Measurements from ENCODE around the gene IL3RA. TPM values are rescaled to one million over a fixed set of nuclear protein-coding genes. Genes with fewer than 3 reads are reported as not detected.
"Not testable (repeated sequence)": the region's sequence is repeated elsewhere in the genome, so short reads cannot be mapped to it uniquely, and the experiment has no call there.

The IL3RA gene
- total RNA-seq, 1 experiment from 2014 or later: not detected

GRCh38 chrX:1397001-1397400, 60.4 kb downstream of the IL3RA start:
- H3K4me3 ChIP-seq: no peak overlapping the region
- no peaks in the 10 kb centered on the region for H3K9me3 ChIP-seq (replicated peaks)
- H3K36me3 ChIP-seq: peaks cover 38% of the 10 kb centered on the region
- DNase-seq: no peak
- H3K27me3 ChIP-seq: no peaks in the 10 kb centered on the region
- no peak overlapping the region for H3K27ac ChIP-seq
- H3K4me1 ChIP-seq: no peaks in the 10 kb centered on the region; the same call in 1 of the 2 replicates

GRCh38 chrX:1397441-1398270, 61.1 kb downstream of the IL3RA start:
- H3K27me3 ChIP-seq: no peaks in the 10 kb centered on the region
- DNase-seq: no peak
- no peak overlapping the region for H3K4me3 ChIP-seq

GRCh38 chrX:1398431-1399340, 62.1 kb downstream of the IL3RA start:
- Histone ChIP-seq H3K36me3 (peaks cover 45% of the 10 kb centered on the region), H3K9me3 (replicated peaks) (no peaks in the 10 kb centered on the region), H3K4me1 (no peaks in the 10 kb centered on the region; the same call in 1 of the 2 replicates), H3K27ac (no peak overlapping the region), H3K4me3 (no peak overlapping the region), H3K27me3 (no peaks in the 10 kb centered on the region)
- DNase-seq: no peak

More at GRCh38 chrX:1397441-1398270, 61.1 kb downstream of the IL3RA start:
- Histone ChIP-seq H3K9me3 (replicated peaks) (no peaks in the 10 kb centered on the region), H3K27ac (no peak overlapping the region), H3K4me1 (no peaks in the 10 kb centered on the region; the same call in 1 of the 2 replicates), H3K36me3 (peaks cover 38% of the 10 kb centered on the region)

GRCh38 chrX:1400049-1400448, 63.5 kb downstream of the IL3RA start:
- Histone ChIP-seq H3K4me3 (no peak overlapping the region), H3K9me3 (replicated peaks) (no peaks in the 10 kb centered on the region), H3K4me1 (no peaks in the 10 kb centered on the region; the same call in 1 of the 2 replicates), H3K27ac (no peak overlapping the region), H3K36me3 (peaks cover 52% of the 10 kb centered on the region), H3K27me3 (no peaks in the 10 kb centered on the region)
- no peak for DNase-seq

GRCh38 chrX:1400742-1401471, 64.3 kb downstream of the IL3RA start:
- Histone ChIP-seq H3K36me3 (peaks cover 54% of the 10 kb centered on the region), H3K4me1 (no peaks in the 10 kb centered on the region; the same call in 1 of the 2 replicates), H3K27me3 (no peaks in the 10 kb centered on the region), H3K9me3 (replicated peaks) (no peaks in the 10 kb centered on the region), H3K4me3 (no peak overlapping the region), H3K27ac (no peak overlapping the region)
- no peak for DNase-seq

- Histone ChIP-seq H3K36me3 (peaks cover 49% of the 10 kb centered on the region), H3K27ac (no peak overlapping the region), H3K4me1 (no peaks in the 10 kb centered on the region), H3K9me3 (replicated peaks) (no peaks in the 10 kb centered on the region), H3K4me3 (no peak overlapping the region), H3K27me3 (no peaks in the 10 kb centered on the region)
- DNase-seq: no peak
Observed at GRCh38 chrX:1401611-1402430, 65.2 kb downstream of the IL3RA start.

- DNase-seq: no peak
- Histone ChIP-seq H3K4me1 (no peaks in the 10 kb centered on the region), H3K9me3 (replicated peaks) (no peaks in the 10 kb centered on the region), H3K27me3 (no peaks in the 10 kb centered on the region), H3K27ac (no peak overlapping the region), H3K36me3 (peaks cover 53% of the 10 kb centered on the region), H3K4me3 (no peak overlapping the region)
Observed at GRCh38 chrX:1403228-1403627, 66.6 kb downstream of the IL3RA start.

- H3K9me3 ChIP-seq (replicated peaks); DNase-seq; H3K27me3 ChIP-seq; H3K27ac ChIP-seq; H3K4me3 ChIP-seq; H3K4me1 ChIP-seq: not testable (repeated sequence)
- H3K36me3 ChIP-seq: peaks cover 50% of the 10 kb centered on the region
Observed at GRCh38 chrX:1403867-1404266, 67.3 kb downstream of the IL3RA start.

GRCh38 chrX:1405769-1406168, 69.2 kb downstream of the IL3RA start:
- not testable (repeated sequence) for H3K9me3 ChIP-seq (replicated peaks); H3K27ac ChIP-seq; H3K4me1 ChIP-seq; H3K27me3 ChIP-seq; H3K4me3 ChIP-seq; DNase-seq
- H3K36me3 ChIP-seq: peaks cover 39% of the 10 kb centered on the region

GRCh38 chrX:1407035-1407434, 70.5 kb downstream of the IL3RA start:
- no peaks in the 10 kb centered on the region for H3K27me3 ChIP-seq
- no peak for DNase-seq
- H3K36me3 ChIP-seq: peaks cover 42% of the 10 kb centered on the region
- no peak overlapping the region for H3K4me3 ChIP-seq
- no peaks in the 10 kb centered on the region for H3K4me1 ChIP-seq
- no peaks in the 10 kb centered on the region for H3K9me3 ChIP-seq (replicated peaks)
- no peak overlapping the region for H3K27ac ChIP-seq

GRCh38 chrX:1411326-1411725, 74.7 kb downstream of the IL3RA start:
- Histone ChIP-seq H3K9me3 (replicated peaks) (no peaks in the 10 kb centered on the region), H3K27ac (no peak overlapping the region), H3K4me1 (no peaks in the 10 kb centered on the region), H3K36me3 (peaks cover 45% of the 10 kb centered on the region), H3K4me3 (no peak overlapping the region), H3K27me3 (no peaks in the 10 kb centered on the region)
- DNase-seq: no peak

GRCh38 chrX:1412551-1413161, 76.1 kb downstream of the IL3RA start:
- Histone ChIP-seq H3K27ac (no peak overlapping the region), H3K27me3 (no peaks in the 10 kb centered on the region), H3K4me1 (no peaks in the 10 kb centered on the region), H3K4me3 (no peak overlapping the region), H3K9me3 (replicated peaks) (no peaks in the 10 kb centered on the region), H3K36me3 (peaks cover 43% of the 10 kb centered on the region)
- DNase-seq: no peak

GRCh38 chrX:1416327-1416784, 79.8 kb downstream of the IL3RA start:
- H3K36me3 ChIP-seq: peaks cover 52% of the 10 kb centered on the region
- no peak overlapping the region for H3K4me3 ChIP-seq
- no peak for DNase-seq
- H3K27ac ChIP-seq: no peak overlapping the region
- no peaks in the 10 kb centered on the region for H3K9me3 ChIP-seq (replicated peaks)
- H3K4me1 ChIP-seq: no peaks in the 10 kb centered on the region
- H3K27me3 ChIP-seq: no peaks in the 10 kb centered on the region

Data from SJCRH30 (cell line).